ENCODE measurements around the gene FSHR. TPM values are rescaled to one million over a fixed set of nuclear protein-coding genes. Genes with fewer than 3 reads are reported as not detected.

FSHR gene
- total RNA-seq, 1 donor from 2014 or later: not detected

- Mint-ChIP-seq H3K36me3 (no peaks in the 10 kb centered on the region), H3K4me1 (ENCODE audit: unreplicated experiment) (no peaks in the 10 kb centered on the region), H3K27me3 (no peaks in the 10 kb centered on the region), H3K4me3 (no peak overlapping the region), H3K9me3 (no peaks in the 10 kb centered on the region), H3K27ac (no peak overlapping the region)
- DNase-seq (ENCODE audit: extremely low spot score, unreplicated experiment): no peak
- no peak for TF ChIP-seq CTCF (conservative IDR thresholded peaks at IDR 0.05)
Measured at GRCh38 chr2:49067971-49068370, 86.3 kb downstream of the FSHR start.

- no peak for TF ChIP-seq CTCF (conservative IDR thresholded peaks at IDR 0.05)
- Mint-ChIP-seq H3K27me3 (peaks cover 3% of the 10 kb centered on the region), H3K27ac (no peak overlapping the region), H3K9me3 (no peaks in the 10 kb centered on the region), H3K4me3 (no peak overlapping the region), H3K4me1 (ENCODE audit: unreplicated experiment) (no peaks in the 10 kb centered on the region), H3K36me3 (no peaks in the 10 kb centered on the region)
- DNase-seq (ENCODE audit: extremely low spot score, unreplicated experiment): no peak
Measured at GRCh38 chr2:49053156-49053555, 101.2 kb downstream of the FSHR start.

- peaks cover 1% of the 10 kb centered on the region for H3K4me1 Mint-ChIP-seq (ENCODE audit: unreplicated experiment)
- TF ChIP-seq CTCF (conservative IDR thresholded peaks at IDR 0.05): no peak
- H3K27ac Mint-ChIP-seq: no peak overlapping the region
- H3K9me3 Mint-ChIP-seq: no peaks in the 10 kb centered on the region
- DNase-seq (ENCODE audit: extremely low spot score, unreplicated experiment): no peak
- no peak overlapping the region for H3K4me3 Mint-ChIP-seq
- H3K27me3 Mint-ChIP-seq: peaks cover 3% of the 10 kb centered on the region
- H3K36me3 Mint-ChIP-seq: no peaks in the 10 kb centered on the region
Measured at GRCh38 chr2:49050265-49050664, 104.0 kb downstream of the FSHR start.

- H3K9me3 Mint-ChIP-seq: no peaks in the 10 kb centered on the region
- H3K4me3 Mint-ChIP-seq: no peak overlapping the region
- peaks cover 3% of the 10 kb centered on the region for H3K27me3 Mint-ChIP-seq
- no peak overlapping the region for H3K27ac Mint-ChIP-seq
- no peak for DNase-seq (ENCODE audit: extremely low spot score, unreplicated experiment)
- peaks cover 12% of the 10 kb centered on the region for H3K4me1 Mint-ChIP-seq (ENCODE audit: unreplicated experiment)
- no peak for TF ChIP-seq CTCF (conservative IDR thresholded peaks at IDR 0.05)
- H3K36me3 Mint-ChIP-seq: no peaks in the 10 kb centered on the region
Measured at GRCh38 chr2:49049161-49049560, 105.2 kb downstream of the FSHR start.

- Mint-ChIP-seq H3K4me1 (ENCODE audit: unreplicated experiment) (peaks cover 19% of the 10 kb centered on the region), H3K4me3 (no peak overlapping the region), H3K27me3 (peaks cover 3% of the 10 kb centered on the region), H3K9me3 (no peaks in the 10 kb centered on the region), H3K36me3 (no peaks in the 10 kb centered on the region), H3K27ac (no peak overlapping the region)
- no peak for DNase-seq (ENCODE audit: extremely low spot score, unreplicated experiment)
- no peak for TF ChIP-seq CTCF (conservative IDR thresholded peaks at IDR 0.05)
Measured at GRCh38 chr2:49045083-49045482, 109.2 kb downstream of the FSHR start.

All from type B pancreatic cell (in vitro differentiated cells).